Measurements from ENCODE around the gene SLC25A47.
A peak's percentile ranks its signal among the peaks of the same experiment; 100 is the strongest.

DNA sequence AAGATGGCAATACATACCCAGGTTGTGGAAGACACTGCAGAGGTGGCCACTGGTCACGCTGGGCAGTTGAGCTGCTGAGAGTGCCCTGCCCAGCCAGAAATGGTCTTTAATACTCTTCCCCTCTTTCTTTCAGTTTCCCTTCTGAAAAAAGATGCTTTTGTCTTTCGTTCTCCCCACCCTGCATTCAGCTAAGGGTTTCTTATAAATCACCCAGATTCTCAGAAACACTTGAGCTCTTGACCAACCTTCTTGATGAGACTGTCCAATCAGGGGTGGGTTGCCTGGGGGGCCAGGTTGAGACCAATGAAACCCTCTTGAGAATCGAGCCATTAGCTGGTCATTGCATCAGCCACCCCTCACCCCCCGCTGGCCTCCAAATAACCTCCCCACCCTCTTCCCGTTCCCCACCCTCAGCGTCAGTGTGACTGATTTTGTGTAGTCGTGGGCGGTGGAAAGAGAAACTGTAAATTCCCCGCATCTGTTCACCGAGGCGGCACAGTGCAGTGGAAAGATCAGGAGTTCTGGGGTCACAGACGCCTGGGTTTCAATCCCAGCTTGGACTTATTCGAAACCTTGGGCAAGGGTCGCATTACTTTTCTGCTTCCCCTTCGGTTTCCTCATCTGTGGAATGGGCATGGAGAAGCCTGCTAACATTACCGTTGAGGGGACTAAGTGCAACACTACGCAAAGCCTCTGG is 52.3 kb downstream of the SLC25A47 start:
- TF ChIP-seq POLR2A (IDR thresholded peaks at IDR 0.05; ENCODE audit: low read depth, low read length) (peak; percentile 60), EZH2 (IDR thresholded peaks at IDR 0.05; ENCODE audit: borderline replicate concordance, low read depth, low read length, severe bottlenecking) (no peak)
- TF ChIP-seq, protein P1, sequence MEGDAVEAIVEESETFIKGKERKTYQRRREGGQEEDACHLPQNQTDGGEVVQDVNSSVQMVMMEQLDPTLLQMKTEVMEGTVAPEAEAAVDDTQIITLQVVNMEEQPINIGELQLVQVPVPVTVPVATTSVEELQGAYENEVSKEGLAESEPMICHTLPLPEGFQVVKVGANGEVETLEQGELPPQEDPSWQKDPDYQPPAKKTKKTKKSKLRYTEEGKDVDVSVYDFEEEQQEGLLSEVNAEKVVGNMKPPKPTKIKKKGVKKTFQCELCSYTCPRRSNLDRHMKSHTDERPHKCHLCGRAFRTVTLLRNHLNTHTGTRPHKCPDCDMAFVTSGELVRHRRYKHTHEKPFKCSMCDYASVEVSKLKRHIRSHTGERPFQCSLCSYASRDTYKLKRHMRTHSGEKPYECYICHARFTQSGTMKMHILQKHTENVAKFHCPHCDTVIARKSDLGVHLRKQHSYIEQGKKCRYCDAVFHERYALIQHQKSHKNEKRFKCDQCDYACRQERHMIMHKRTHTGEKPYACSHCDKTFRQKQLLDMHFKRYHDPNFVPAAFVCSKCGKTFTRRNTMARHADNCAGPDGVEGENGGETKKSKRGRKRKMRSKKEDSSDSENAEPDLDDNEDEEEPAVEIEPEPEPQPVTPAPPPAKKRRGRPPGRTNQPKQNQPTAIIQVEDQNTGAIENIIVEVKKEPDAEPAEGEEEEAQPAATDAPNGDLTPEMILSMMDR (IDR thresholded peaks at IDR 0.05; ENCODE audit: extremely low read depth in 1 of 2, insufficient read depth in 1 of 2, low read depth in 1 of 2, low read length in 2 of 2): no peak
- TF ChIP-seq, protein P2, sequence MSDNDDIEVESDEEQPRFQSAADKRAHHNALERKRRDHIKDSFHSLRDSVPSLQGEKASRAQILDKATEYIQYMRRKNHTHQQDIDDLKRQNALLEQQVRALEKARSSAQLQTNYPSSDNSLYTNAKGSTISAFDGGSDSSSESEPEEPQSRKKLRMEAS (IDR thresholded peaks at IDR 0.05; ENCODE audit: insufficient read depth, insufficient read length): no peak
